ENCODE data around the gene HES2. TPM values are rescaled to one million over a fixed set of nuclear protein-coding genes. Genes with fewer than 3 reads are reported as not detected.
"Not testable (repeated sequence)": the region's sequence is repeated elsewhere in the genome, so short reads cannot be mapped to it uniquely, and the experiment has no call there.

Gene HES2
- total RNA-seq, 1 experiment from 2014 or later, result not detected

DNA sequence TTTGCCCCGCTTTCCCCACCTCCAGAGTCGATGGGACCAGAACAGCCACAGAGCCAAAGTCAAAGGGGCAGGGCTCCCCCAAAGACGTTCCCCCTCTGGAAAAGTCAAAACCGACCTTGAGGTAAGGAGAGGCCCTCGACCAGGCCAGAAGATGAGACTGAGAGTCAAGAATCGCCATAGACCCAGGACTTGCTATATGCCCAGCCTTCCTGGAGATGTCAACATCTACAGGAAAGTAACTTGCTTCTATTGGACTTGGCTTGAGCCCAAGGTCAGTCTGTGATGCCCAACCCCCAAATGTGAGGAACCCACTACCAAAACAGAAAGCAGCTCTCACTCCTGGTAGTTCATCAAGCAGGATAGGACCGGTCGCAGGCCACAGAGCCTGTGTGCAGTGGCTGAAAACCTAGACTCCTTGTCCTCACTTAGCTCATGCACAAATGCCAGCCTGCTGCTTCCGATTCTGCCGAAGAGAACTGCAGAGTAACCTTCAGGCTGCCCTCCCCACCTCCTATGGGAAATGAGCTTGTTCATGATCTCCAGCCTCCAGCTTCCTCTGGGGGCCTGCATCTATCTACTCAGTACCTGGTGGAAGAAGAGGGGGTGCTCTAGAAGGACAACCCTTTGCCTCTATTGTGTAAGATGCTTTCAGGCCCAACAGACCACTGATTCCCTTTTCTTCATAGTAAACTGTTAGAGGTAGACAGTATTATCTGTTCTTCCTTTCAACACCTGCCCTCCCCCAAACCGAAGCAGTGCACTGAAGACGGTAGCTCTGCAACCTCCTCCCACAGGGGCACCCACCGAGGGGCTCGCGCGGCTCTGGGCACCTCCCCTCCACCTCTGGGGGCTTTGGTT, 27.5 kb downstream of the HES2 start:
- DNase-seq (ENCODE audit: low read depth), result no peak

DNA sequence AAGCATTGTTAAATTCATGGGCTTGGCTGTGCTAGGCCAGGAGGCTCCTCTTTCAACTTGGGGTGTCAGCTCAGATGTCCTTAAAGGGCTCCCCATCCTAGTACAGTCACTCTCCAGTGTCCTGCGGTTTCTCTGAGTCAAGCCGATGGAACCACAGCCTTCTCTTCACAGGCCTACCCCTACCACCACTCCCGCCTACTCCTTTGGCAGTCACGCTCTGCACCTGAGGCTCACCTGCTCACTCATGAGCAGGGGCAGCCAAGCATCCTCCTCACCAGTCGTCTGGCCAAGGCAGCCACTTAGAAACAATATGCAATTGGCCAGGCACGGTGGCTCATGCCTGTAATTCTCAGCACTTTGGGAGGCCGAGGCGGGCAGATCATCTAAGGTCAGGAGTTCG, 29.7 kb downstream of the HES2 start:
- no peak for DNase-seq (ENCODE audit: low read depth)

DNA sequence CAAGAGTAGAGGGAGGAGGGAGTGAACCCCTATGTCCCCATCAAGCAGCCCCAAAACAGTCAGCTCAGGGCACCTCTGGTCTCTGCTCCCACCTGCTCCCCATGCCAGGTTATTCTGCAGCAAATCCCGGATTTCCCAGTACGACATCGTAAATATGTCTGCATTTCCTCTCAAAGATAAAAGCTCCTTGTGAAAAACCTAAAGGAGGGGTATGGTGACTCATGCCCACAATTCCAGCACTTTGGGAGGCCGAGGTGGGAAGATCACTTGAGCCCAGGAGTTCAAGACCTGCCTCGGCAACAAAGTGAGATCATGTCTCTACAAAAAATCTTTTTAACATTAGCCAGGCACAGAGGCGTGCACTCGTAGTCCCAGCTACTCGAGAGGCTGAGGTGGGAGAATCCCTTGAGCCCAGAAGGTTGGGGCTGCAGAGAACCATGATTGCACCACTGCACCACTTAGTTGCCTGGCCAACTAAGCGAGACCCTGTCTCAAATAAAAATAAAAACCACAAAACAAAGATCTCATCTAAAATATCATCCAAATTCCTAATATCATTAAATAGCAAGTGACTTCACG, 33.3 kb downstream of the HES2 start:
- no peak for DNase-seq (ENCODE audit: low read depth)

DNA sequence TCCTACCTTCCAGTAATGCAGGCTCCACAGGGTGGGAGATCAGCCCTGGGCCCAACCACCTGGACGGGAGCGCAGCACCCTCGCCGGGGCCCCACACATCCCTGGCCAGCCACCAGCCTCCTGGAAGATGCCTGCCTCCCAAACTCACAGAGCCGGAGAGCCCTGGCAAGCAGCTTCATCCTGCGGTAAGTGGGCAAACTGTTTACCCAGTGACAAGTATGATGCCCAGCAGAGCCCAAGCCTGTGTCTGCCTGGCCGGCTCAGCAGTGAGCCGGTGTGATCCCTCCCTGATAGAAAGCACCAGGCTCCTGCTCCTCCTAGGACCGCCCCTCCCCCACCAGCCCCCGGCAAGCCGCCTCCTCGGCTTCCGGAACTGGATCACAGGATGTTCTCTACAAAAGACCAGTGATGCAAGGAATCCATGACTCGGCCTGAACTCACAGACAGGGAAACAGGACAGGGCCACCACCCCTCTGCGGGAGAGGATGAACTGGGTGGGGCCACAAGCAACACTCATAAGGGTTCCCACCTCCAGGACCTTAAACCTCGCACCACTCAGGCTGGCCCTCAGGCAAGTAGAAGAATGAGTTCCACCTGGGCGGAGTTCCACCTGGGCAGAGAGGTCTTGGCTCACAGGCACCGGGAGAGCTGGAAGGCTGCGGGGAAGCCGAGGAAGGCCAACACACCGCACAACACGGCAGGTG, 34.1 kb downstream of the HES2 start:
- peak; percentile 75 for DNase-seq (ENCODE audit: low read depth)

DNA sequence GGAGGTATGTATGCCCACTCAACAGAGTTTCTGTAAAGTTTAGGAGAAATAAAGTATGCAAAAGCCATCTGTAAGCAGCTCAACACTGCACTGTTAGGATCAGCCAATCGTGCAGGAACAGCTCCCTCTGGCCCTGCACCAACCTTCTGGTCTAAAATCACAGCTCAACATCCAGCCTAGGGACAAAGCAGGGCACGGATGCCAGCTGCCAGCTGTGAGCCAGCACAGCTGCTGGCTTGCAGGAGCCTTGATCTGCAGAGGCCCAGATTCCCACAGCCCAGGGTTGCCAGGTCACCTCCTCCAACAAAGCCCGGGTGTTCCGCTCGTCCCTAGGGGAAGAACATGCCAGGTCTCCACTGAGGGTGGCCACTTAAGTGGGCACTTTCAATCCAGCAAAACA, 34.8 kb downstream of the HES2 start:
- peak; percentile 66 for DNase-seq (ENCODE audit: low read depth)

DNA sequence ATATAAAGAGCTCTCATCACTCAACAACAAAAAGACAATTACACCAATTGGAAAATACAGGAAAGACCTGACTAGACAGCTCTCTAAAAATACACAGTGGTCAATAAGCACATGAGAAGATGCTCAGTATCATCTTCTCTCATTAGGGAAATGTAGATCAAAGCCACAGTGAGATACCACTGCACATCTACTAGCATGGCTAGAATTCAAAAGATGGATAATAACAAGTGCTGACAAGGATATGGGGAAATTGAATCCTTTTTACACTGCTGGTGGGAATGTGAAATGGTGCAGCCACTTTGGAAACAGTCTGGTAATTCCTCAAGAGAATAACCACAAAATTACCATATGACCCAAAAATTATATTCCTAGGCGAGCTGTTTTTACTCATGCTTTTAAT, 35.6 kb downstream of the HES2 start:
- DNase-seq (ENCODE audit: low read depth), result no peak

DNA sequence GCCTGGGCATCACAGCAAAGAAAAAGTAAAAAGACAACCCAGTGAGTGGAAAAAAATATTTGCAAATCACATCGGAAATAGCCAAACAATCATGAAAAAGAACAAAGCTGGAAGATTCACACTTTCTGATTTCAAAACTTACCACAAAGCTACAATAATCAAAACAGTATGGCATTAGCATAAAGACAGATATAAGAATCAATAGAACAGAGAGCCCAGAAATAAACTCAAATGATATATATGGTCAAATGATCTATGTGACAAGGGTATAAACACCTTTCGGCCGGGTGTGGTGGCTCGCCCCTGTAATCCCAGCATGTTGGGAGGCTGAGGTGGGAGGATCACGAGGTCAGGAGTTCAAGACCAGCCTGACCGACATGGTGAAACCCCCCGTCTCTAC, 39.7 kb downstream of the HES2 start:
- DNase-seq (ENCODE audit: low read depth), result no peak

DNA sequence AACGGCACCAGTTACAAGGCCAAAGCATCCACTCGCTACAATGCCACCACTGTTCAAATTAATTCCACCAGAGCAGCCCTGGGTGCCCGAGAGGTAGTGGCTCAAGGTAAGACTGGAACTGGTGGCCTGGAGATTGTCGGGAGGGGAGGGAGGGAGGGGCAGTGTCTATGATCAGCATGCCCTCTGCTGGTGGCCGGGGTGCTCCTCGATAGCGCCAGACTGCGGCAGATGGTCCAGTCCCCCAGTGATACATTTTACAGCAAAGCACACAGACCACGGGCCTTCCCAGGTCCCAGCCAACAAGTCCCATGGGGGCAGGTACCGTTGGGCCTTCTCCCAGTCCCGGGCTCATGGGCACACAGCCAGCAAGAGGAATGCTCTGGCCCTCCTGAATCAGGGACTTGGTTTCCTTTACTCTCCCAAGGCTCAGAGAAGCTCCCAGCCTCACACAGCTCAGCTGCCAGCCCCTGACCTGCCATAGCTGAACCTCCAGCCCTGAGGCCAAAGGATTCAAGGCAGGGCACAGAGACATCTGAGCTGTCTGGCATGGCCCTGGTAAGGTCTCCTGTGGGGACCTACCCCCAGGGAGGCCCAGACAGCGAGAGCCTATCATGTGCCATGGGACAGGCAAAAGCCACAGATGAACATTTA, 41.5 kb downstream of the HES2 start:
- DNase-seq (ENCODE audit: low read depth), result no peak

DNA sequence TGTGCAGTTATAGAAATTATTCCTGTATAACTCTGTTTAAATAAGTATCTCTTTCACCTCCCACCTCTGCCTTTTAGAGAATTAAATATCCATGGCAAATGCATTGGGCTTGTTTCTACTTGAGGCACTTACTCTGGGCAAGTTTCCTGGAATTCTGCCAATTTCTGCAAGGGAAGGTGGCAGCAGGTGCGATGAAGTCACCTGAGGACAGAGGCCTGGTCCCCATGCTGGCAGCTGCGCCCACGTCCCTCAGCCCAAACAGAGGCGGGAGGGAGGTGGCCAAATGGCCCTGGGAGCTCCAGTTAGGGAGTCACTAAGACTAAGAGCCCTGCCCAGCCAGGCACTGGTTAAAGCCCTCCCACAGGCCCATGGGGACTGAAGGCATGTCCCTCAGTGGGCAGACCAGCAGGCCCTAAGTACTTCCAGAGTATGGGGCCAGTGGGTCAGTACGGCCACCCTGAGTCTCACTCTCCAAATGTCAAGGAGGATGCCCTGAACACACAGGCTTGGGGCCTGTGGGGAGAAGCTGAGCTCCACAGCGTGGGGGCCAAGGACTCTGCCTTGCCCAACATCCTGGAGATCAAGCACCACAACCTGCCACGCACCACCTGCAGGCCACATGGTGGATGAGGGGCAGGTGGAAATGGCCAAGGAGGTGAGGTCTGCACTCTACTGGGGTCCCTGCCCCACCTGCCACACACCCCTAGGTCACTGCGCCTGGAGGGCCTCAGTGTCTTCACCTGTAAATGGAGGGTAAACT, 45.6 kb downstream of the HES2 start:
- DNase-seq (ENCODE audit: low read depth), result no peak

DNA sequence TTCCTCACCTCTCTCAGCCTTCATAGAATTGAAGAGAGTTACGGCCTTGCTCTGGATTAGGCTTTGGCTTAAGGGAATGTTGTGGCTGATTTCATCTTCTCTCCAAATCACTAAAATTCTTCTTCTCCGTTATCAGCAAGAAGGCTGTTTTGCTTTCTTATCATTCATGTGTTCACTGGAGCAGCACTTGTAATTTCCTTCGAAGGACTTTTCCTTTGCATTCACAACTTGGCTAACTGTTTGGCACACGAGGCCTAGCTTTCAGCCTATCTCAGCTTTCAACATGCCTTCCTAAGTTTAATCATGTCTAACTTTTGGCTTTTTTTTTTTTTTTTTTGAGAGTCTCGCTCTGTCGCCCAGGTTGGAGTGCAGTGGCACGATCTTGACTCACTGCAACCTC, 47.5 kb downstream of the HES2 start:
- DNase-seq (ENCODE audit: low read depth), result not testable (repeated sequence)

DNA sequence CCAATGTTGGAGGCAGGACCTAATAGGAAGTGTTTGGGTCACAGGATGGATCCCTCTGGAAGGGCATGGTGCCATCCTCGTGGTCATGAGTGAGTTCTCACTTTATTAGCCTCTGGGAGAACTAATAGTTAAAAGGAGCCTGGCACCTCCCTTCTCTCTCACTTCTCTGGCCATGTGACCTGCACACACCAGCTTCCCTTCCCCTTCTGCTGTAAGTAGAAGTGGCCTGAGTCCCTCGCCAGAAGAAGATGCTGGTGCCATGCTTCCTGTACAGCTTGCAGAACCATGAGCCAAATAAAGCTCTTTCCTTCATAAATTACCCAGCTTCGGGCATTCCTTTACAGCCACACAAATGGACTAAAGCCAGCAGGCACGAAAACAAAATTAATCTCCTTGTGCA, 49.7 kb downstream of the HES2 start:
- DNase-seq (ENCODE audit: low read depth), result no peak

DNA sequence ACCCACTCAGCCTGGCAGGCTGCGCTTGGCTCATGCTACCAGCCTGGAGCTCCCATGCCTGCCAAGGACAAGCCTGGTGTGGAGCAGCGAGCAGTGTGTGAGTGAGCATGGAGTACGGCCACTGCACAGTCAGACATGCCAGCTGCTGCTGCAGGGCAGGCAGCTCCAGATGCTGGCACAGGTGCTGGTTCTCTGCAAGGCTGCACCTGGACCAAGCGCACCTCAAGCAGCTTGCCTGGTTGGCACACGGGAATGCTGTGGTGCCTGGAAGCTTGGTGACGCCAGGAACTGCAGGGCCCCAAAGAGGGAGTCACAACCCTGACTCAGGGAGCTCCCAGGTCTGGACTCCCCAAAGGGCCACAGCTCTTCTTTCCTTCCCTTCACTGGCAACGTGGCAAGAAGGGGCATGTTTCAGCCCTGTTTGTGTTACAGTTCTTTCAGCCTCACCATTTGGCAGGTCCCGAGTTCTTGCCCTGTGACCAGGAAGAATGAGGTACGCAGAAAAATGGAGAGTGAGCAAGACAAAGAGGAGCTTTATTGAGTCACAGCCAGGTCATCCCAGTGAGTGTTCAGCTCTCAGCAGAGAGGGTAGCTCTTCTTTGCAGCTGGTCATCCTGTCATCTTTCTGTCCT, 52.2 kb downstream of the HES2 start:
- DNase-seq (ENCODE audit: low read depth), result no peak

DNA sequence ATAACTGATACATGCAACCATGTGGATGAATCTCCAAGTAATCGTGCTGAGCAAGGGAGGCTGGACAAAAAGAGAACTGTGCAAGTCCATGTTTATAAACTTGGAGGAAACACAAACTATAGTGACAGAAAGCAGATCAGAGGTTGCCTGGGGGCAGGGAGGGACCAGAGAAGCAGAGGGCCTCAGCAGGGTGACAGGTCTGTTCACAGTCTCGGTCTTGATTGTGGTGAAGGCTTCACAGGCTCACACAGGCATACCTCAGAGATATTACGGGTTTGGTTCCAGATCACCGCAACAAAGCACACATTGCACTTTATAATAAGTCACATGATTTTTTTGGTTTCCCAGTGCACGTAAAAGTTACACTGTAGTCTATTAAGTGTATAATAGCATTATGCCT, 54.7 kb downstream of the HES2 start:
- DNase-seq (ENCODE audit: low read depth), result no peak

DNA sequence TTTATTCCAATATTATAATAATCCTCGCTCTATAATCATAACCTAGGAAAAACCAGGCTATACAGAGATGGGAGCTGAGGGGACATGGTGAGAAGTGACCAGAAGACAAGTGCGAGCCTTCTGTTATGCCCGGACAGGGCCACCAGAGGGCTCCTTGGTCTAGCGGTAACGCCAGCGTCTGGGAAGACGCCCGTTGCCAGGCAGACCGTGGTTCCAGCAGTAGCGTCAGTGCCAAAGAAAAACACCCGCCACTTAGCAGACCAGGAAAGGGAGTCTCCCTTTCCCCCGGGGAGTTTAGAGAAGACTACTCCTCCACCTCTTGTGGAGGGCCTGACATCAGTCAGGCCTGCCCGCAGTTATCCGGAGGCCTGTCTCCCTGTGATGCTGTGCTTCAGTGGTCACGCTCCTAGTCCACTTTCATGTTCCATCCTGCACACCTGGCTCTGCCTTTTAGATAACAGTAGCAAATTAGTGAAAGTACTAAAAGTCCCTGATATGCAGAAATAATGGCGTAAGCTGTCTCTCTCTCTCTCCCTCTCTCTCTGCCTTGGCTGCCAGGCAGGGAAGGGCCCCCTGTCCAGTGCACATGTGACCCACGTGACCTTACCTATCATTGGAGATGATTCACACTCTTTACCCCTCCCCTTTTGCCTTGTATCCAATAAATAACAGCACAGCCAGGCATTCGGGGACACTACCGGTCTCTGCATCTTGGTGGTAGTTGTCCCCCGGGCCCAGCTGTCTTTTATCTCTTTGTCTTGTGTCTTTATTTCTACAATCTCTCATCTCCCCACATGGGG, 56.4 kb downstream of the HES2 start:
- DNase-seq (ENCODE audit: low read depth), result peak; percentile 35

Other genes starting within 250 kb of the HES2 start
- 0.06 TPM in 1 of 2 replicates, not detected in the other for gene CHD5, start 239.6 kb downstream of the HES2 start, total RNA-seq (2014; rRNA removed)
- 111 and 136 TPM in 2 replicates for gene RPL22, start 220.3 kb downstream of the HES2 start, total RNA-seq (2014; rRNA removed)
- 1.0 and 1.3 TPM in 2 replicates for gene RNF207, start 213.8 kb downstream of the HES2 start, total RNA-seq (2014; rRNA removed)
- gene ICMT, start 184.0 kb downstream of the HES2 start, total RNA-seq (2014; rRNA removed), result 135 and 145 TPM in 2 replicates
- not detected in 2 replicates for gene HES3, start 175.7 kb downstream of the HES2 start, total RNA-seq (2014; rRNA removed)
- 38.2 and 43.0 TPM in 2 replicates for gene GPR153, start 158.8 kb downstream of the HES2 start, total RNA-seq (2014; rRNA removed)
- 41.3 and 42.7 TPM in 2 replicates for gene ACOT7, start 26.2 kb downstream of the HES2 start, total RNA-seq (2014; rRNA removed)
- not detected in 2 replicates for gene ESPN, start 4.9 kb upstream of the HES2 start, total RNA-seq (2014; rRNA removed)
- gene TNFRSF25, start 46.3 kb upstream of the HES2 start, total RNA-seq (2014; rRNA removed), result 0.58 and 0.98 TPM in 2 replicates
- 1.8 and 2.2 TPM in 2 replicates for gene PLEKHG5, start 71.7 kb upstream of the HES2 start, total RNA-seq (2014; rRNA removed)
- gene NOL9, start 134.6 kb upstream of the HES2 start, total RNA-seq (2014; rRNA removed), result 21.7 and 26.9 TPM in 2 replicates
- gene TAS1R1, start 135.4 kb upstream of the HES2 start, total RNA-seq (2014; rRNA removed), result 1.2 and 2.5 TPM in 2 replicates
- gene ZBTB48, start 160.1 kb upstream of the HES2 start, total RNA-seq (2014; rRNA removed), result 14.2 and 14.9 TPM in 2 replicates
- gene KLHL21, start 182.9 kb upstream of the HES2 start, total RNA-seq (2014; rRNA removed), result 46.8 and 51.2 TPM in 2 replicates
- gene PHF13, start 193.8 kb upstream of the HES2 start, total RNA-seq (2014; rRNA removed), result 11.5 and 11.7 TPM in 2 replicates
- 23.3 and 25.0 TPM in 2 replicates for gene THAP3, start 204.9 kb upstream of the HES2 start, total RNA-seq (2014; rRNA removed)

Measured in LHCN-M2 (cell line).